SK-N-SH (cell line): ENCODE measurements around the gene USP36. TPM values are rescaled to one million over a fixed set of nuclear protein-coding genes. Genes with fewer than 3 reads are reported as not detected.

ENCODE experiments used
- CTCF ChIA-PET: fragments of 300-600, 350-600 bp; formaldehyde crosslinking; extraction: SDS; loops from one replicate; lab custom pipeline; 2021; lab: Yijun Ruan, JAX
- POLR2A ChIA-PET: fragments of 350-600 bp; sonication (Branson Sonifier 250); formaldehyde crosslinking; extraction: SDS; loops from one replicate; lab custom pipeline; 2020; ENCODE audit warnings: antibody characterized with exemption, inconsistent platforms; lab: Yijun Ruan, JAX
- DNase-seq: peaks from one replicate; pipeline ENCODE4 v3.0.0; 2012
- H2AFZ ChIP-seq: fragments of 200-600 bp; sonication (generic); 2 replicates; pipeline ENCODE4 v1.8.1; 2016; ENCODE audit warnings: antibody characterized with exemption, mild to moderate bottlenecking, low read depth
- H3F3A ChIP-seq: fragments of 200-600 bp; sonication (generic); replicated peaks from 2 replicates; pipeline ENCODE3; 2016; ENCODE audit warnings: antibody characterized with exemption, mild to moderate bottlenecking; ENCODE audit not compliant: insufficient read depth
- H3K27ac ChIP-seq, 2 experiments: fragments of 200-500 bp in 1 of 2; fragments of 200-600 bp in 1 of 2; sonication (Bioruptor generic) in 1 of 2; sonication (generic), shearing (Covaris generic) in 1 of 2; 2 replicates each; pipeline versions ENCODE4 v1.5.1 to v1.6.1; 2014 to 2016; ENCODE audit warnings: low read depth in 2 of 2, inconsistent platforms in 1 of 2, low read length in 1 of 2, mild to moderate bottlenecking in 1 of 2, mixed read lengths in 1 of 2
- H3K27me3 ChIP-seq: fragments of 200-600 bp; sonication (generic), shearing (Covaris generic); 2 replicates; pipeline ENCODE4 v1.6.1; 2016; ENCODE audit warnings: mixed run types; ENCODE audit not compliant: insufficient read depth
- H3K36me3 ChIP-seq, 2 experiments: fragments of 200-500 bp in 1 of 2; fragments of 200-600 bp in 1 of 2; sonication (Bioruptor generic) in 1 of 2; sonication (generic) in 1 of 2; replicated peaks in 1 of 2; 2 replicates each; pipeline versions ENCODE3 to v1.5.1; 2014 to 2016; ENCODE audit warnings: low read length in 1 of 2, mild to moderate bottlenecking in 1 of 2; ENCODE audit not compliant: insufficient read depth in 2 of 2, control insufficient read depth in 1 of 2
- H3K4me1 ChIP-seq, 2 experiments: fragments of 200-500 bp in 1 of 2; fragments of 200-600 bp in 1 of 2; sonication (Bioruptor generic) in 1 of 2; sonication (generic), shearing (Covaris generic) in 1 of 2; 2 replicates each; pipeline versions ENCODE4 v1.5.1 to v1.6.1; 2014 to 2016; ENCODE audit warnings: low read depth in 1 of 2, low read length in 1 of 2, mixed run types in 1 of 2; ENCODE audit not compliant: insufficient read depth in 2 of 2, control insufficient read depth in 1 of 2
- H3K4me2 ChIP-seq: fragments of 200-600 bp; sonication (generic), shearing (Covaris generic); 2 replicates; pipeline ENCODE4 v1.6.1; 2017; ENCODE audit warnings: mixed run types
- H3K4me3 ChIP-seq, 2 experiments: fragments of 200-500 bp in 1 of 2; fragments of 200-600 bp in 1 of 2; sonication (Bioruptor generic) in 1 of 2; sonication (generic), shearing (Covaris generic) in 1 of 2; 2 replicates each; pipeline versions ENCODE4 v1.5.1 to v1.8.1; 2014 to 2016; ENCODE audit warnings: low read depth in 2 of 2, inconsistent platforms in 1 of 2, low read length in 1 of 2, mild to moderate bottlenecking in 1 of 2, mixed read lengths in 1 of 2, moderate library complexity in 1 of 2
- H3K79me2 ChIP-seq: fragments of 200-600 bp; sonication (generic); 2 replicates; pipeline ENCODE4 v1.8.1; 2017; ENCODE audit warnings: mild to moderate bottlenecking; ENCODE audit not compliant: insufficient read depth
- H3K9ac ChIP-seq: fragments of 200-600 bp; sonication (generic); 2 replicates; pipeline ENCODE4 v1.6.1; 2017; ENCODE audit warnings: mixed run types
- H3K9me2 ChIP-seq: fragments of 200-600 bp; sonication (generic); 2 replicates; pipeline ENCODE4 v1.6.1; 2017; ENCODE audit warnings: mixed run types
- H3K9me3 ChIP-seq: fragments of 200-600 bp; sonication (generic); 2 replicates; pipeline ENCODE4 v1.6.1; 2017; ENCODE audit warnings: mixed run types, mild to moderate bottlenecking, moderate library complexity
- H4K20me1 ChIP-seq: fragments of 200-600 bp; sonication (generic); 2 replicates; pipeline ENCODE4 v1.6.1; 2017; ENCODE audit warnings: mild to moderate bottlenecking, mixed run types; ENCODE audit not compliant: insufficient read depth
- CHD2 ChIP-seq: fragments of 150-350 bp; IDR thresholded peaks from 2 replicates; pipeline ENCODE4 v1.6.1; 2018; ENCODE audit warnings: low read length; ENCODE audit not compliant: partially characterized antibody
- ELF1 ChIP-seq: IDR thresholded peaks from 2 replicates; pipeline ENCODE4 v1.4.0; 2012
- FOXM1 ChIP-seq: IDR thresholded peaks from 2 replicates; pipeline ENCODE4 v1.4.0; 2012; ENCODE audit warnings: low read depth, mild to moderate bottlenecking
- JUND ChIP-seq: IDR thresholded peaks from 2 replicates; pipeline ENCODE4 v1.4.0; 2012
- NFIC ChIP-seq: IDR thresholded peaks from 2 replicates; pipeline ENCODE4 v1.4.0; 2012; ENCODE audit warnings: borderline replicate concordance
- NRF1 ChIP-seq: IDR thresholded peaks from 2 replicates; pipeline ENCODE4 v1.6.1; 2012; ENCODE audit warnings: low read depth, mild to moderate bottlenecking, low read length
- POLR2AphosphoS5 ChIP-seq: IDR thresholded peaks from 2 replicates; pipeline ENCODE4 v1.6.1; 2012; ENCODE audit warnings: low read depth, low read length
- RAD21 ChIP-seq: IDR thresholded peaks from 2 replicates; pipeline ENCODE4 v1.6.1; 2012; ENCODE audit warnings: mild to moderate bottlenecking, low read length
- RFX5 ChIP-seq: IDR thresholded peaks from 2 replicates; pipeline ENCODE4 v1.6.1; 2012; ENCODE audit warnings: mild to moderate bottlenecking, improper control_type of control experiment, low read length
- RXRA ChIP-seq: IDR thresholded peaks from 2 replicates; pipeline ENCODE4 v1.4.0; 2012; ENCODE audit warnings: low read depth, mild to moderate bottlenecking, borderline replicate concordance
- SIN3A ChIP-seq: IDR thresholded peaks from 2 replicates; pipeline ENCODE4 v1.6.1; 2012; ENCODE audit warnings: low read depth, mild to moderate bottlenecking, low read length, moderate library complexity, borderline replicate concordance
- TAF1 ChIP-seq: IDR thresholded peaks from 2 replicates; pipeline ENCODE4 v1.6.1; 2012; ENCODE audit warnings: low read depth, mild to moderate bottlenecking, low read length, moderate library complexity, borderline replicate concordance
- TCF12 ChIP-seq: IDR thresholded peaks from 2 replicates; pipeline ENCODE4 v1.4.0; 2012
- TEAD4 ChIP-seq: IDR thresholded peaks from 2 replicates; pipeline ENCODE4 v1.4.0; 2012; ENCODE audit warnings: mild to moderate bottlenecking, borderline replicate concordance; ENCODE audit not compliant: insufficient read depth
- YY1 ChIP-seq: IDR thresholded peaks from 2 replicates; pipeline ENCODE4 v1.4.0; 2012; ENCODE audit warnings: low read depth, mild to moderate bottlenecking
- WGBS: methylation state at CpG from one replicate; pipeline ENCODE4 v1.1.6; 2017; ENCODE audit warnings: low lambda C conversion rate; 5-methylcytosine and 5-hydroxymethylcytosine counted together
- polyA plus RNA-seq, 3 experiments: library from polyadenylated mRNA; depleted of rRNA; stranded (reverse); fragments of >200 nt; gene quantifications; 2 replicates each; pipeline ENCODE4 v1.2.3, GENCODE V29; 2012
- TF ChIP-seq, protein P1 (sequence below): IDR thresholded peaks from 2 replicates; pipeline ENCODE4 v1.6.1; 2012; ENCODE audit warnings: mild to moderate bottlenecking, low read depth, low read length, moderate library complexity
- TF ChIP-seq, protein P2 (sequence below): fragments of 150-350 bp; IDR thresholded peaks from 2 replicates; pipeline ENCODE4 v1.6.1; 2016; ENCODE audit warnings: mild to moderate bottlenecking, low read depth, low read length
- TF ChIP-seq, protein P3 (sequence below): IDR thresholded peaks from 2 replicates; pipeline ENCODE4; 2012

USP36 gene
- polyA plus RNA-seq, 1 of the 3 experiments (the other 2 are of a cell fraction), result 34.6 TPM

DNA sequence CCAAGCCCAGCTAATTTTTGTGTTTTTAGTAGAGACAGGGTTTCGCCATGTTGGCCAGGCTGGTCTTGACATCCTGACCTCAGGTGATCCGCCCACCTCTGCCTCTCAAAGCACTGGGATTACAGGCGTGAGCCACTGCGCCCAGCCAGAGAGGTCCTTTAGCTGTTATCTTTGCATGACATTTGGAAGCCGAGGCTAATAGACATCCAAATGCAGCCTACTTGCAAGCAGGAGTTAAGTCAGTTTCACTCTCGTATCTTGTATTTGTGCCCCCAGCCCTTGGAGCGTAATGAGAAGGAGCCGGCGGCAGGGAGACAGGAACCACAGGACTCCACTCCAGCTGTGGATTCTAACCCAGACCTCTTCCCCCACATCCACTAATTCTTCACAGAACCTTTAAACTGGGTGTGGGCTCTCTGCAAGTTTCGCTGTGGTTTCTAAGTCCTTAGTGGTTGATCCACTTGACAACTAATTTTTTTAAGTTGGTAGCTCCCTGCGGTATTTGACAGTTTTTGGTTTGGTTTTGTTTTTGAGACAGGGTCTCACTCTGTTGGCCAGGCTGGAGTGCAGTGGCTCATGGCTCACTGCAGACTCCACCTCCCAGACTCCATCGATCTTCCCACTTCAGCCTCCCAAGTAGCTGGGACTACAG, 55.5 kb downstream of the USP36 start:
- 95% methylated on average over 12 of the region's 12 CpGs for WGBS
- H3K4me1 ChIP-seq, result peaks cover 10 to 11% of the 10 kb centered on the region in 2 experiments; a peak in 2 of 4 replicates
- H3K27me3 ChIP-seq, result no peaks in the 10 kb centered on the region
- H3K79me2 ChIP-seq, result peaks cover 17% of the 10 kb centered on the region
- no peaks in the 10 kb centered on the region for H3K9me2 ChIP-seq
- H3K9me3 ChIP-seq, result no peaks in the 10 kb centered on the region
- POLR2A ChIA-PET, result interaction anchor here (0.7 kb wide), 1 partner anchor 81 kb away, joined by 3 read pairs; no protein-coding TSS in a partner anchor
- peaks cover 1% of the 10 kb centered on the region; the same call in 1 of the 2 replicates for H4K20me1 ChIP-seq
- no peak overlapping the region for H3K4me3 ChIP-seq
- H3K9ac ChIP-seq, result no peak overlapping the region
- no peak for DNase-seq
- no peak for TF ChIP-seq RFX5
- no peak for TF ChIP-seq NFIC
- no peak for TF ChIP-seq SIN3A
- TF ChIP-seq RXRA, result no peak
- TF ChIP-seq, all 33 proteins: peak for 0
- CTCF ChIA-PET, result interaction anchor here (1.0 to 4.8 kb wide), 6 partner anchors 16 to 287 kb away, joined by 3 to 30 read pairs (median 4); no protein-coding TSS in a partner anchor
- Histone ChIP-seq H3K36me3 (no peaks in the 10 kb centered on the region), H3K27ac (no peak overlapping the region), H3F3A (peaks cover 28% of the 10 kb centered on the region), H2AFZ (no peak overlapping the region), H3K4me2 (no peak overlapping the region)

DNA sequence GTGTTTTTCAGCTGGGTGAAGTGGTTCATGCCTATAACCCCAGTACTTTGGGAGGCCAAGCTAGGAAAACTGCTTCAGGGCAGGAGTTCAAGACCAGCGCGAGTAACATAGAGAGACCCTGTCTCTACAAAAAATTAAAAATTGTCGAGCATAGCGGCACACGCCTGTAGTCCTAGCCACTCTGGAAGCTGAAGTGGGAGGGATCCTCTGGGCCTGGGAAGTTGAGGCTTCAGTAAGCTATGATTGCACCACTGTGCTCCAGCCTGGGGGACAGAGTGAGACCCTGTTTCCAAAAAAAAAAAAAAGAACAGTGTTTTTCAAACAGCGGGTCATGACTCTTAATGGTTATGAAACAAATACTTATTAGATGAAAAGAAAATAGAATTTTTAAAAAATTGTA, 56.3 kb downstream of the USP36 start:
- Histone ChIP-seq H3K4me3 (no peak overlapping the region), H3K36me3 (no peaks in the 10 kb centered on the region), H3K9ac (no peak overlapping the region), H3K4me2 (no peak overlapping the region), H3K9me3 (no peaks in the 10 kb centered on the region), H3K27ac (no peak overlapping the region), H3F3A (peaks cover 23% of the 10 kb centered on the region), H3K4me1 (peaks cover 3 to 7% of the 10 kb centered on the region in 2 experiments; a peak in 2 of 4 replicates), H4K20me1 (peaks cover 9% of the 10 kb centered on the region), H3K79me2 (peaks cover 25% of the 10 kb centered on the region), H3K9me2 (no peaks in the 10 kb centered on the region), H2AFZ (no peak overlapping the region), H3K27me3 (no peaks in the 10 kb centered on the region)
- ChIA-PET CTCF (interaction anchor here (0.7 to 4.8 kb wide), 8 partner anchors 15 to 617 kb away, joined by 3 to 30 read pairs (median 3); no protein-coding TSS in a partner anchor), POLR2A (no interaction called here)
- 93% methylated on average over 6 of the region's 6 CpGs for WGBS
- TF ChIP-seq, protein P1, sequence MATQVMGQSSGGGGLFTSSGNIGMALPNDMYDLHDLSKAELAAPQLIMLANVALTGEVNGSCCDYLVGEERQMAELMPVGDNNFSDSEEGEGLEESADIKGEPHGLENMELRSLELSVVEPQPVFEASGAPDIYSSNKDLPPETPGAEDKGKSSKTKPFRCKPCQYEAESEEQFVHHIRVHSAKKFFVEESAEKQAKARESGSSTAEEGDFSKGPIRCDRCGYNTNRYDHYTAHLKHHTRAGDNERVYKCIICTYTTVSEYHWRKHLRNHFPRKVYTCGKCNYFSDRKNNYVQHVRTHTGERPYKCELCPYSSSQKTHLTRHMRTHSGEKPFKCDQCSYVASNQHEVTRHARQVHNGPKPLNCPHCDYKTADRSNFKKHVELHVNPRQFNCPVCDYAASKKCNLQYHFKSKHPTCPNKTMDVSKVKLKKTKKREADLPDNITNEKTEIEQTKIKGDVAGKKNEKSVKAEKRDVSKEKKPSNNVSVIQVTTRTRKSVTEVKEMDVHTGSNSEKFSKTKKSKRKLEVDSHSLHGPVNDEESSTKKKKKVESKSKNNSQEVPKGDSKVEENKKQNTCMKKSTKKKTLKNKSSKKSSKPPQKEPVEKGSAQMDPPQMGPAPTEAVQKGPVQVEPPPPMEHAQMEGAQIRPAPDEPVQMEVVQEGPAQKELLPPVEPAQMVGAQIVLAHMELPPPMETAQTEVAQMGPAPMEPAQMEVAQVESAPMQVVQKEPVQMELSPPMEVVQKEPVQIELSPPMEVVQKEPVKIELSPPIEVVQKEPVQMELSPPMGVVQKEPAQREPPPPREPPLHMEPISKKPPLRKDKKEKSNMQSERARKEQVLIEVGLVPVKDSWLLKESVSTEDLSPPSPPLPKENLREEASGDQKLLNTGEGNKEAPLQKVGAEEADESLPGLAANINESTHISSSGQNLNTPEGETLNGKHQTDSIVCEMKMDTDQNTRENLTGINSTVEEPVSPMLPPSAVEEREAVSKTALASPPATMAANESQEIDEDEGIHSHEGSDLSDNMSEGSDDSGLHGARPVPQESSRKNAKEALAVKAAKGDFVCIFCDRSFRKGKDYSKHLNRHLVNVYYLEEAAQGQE, result no peak
- TF ChIP-seq TCF12 (no peak), FOXM1 (no peak), NRF1 (no peak), RAD21 (no peak), TEAD4 (no peak), ELF1 (no peak), RXRA (no peak), RFX5 (no peak), TAF1 (no peak), POLR2AphosphoS5 (no peak), CHD2 (no peak), JUND (no peak), SIN3A (no peak), YY1 (no peak)
- TF ChIP-seq, protein P2, sequence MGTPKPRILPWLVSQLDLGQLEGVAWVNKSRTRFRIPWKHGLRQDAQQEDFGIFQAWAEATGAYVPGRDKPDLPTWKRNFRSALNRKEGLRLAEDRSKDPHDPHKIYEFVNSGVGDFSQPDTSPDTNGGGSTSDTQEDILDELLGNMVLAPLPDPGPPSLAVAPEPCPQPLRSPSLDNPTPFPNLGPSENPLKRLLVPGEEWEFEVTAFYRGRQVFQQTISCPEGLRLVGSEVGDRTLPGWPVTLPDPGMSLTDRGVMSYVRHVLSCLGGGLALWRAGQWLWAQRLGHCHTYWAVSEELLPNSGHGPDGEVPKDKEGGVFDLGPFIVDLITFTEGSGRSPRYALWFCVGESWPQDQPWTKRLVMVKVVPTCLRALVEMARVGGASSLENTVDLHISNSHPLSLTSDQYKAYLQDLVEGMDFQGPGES, result no peak
- TF ChIP-seq, protein P3, sequence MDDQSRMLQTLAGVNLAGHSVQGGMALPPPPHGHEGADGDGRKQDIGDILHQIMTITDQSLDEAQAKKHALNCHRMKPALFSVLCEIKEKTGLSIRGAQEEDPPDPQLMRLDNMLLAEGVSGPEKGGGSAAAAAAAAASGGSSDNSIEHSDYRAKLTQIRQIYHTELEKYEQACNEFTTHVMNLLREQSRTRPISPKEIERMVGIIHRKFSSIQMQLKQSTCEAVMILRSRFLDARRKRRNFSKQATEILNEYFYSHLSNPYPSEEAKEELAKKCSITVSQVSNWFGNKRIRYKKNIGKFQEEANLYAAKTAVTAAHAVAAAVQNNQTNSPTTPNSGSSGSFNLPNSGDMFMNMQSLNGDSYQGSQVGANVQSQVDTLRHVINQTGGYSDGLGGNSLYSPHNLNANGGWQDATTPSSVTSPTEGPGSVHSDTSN, result no peak
- no peak for DNase-seq
